ENCODE results near the gene PCSK7.

Gene PCSK7

DNA sequence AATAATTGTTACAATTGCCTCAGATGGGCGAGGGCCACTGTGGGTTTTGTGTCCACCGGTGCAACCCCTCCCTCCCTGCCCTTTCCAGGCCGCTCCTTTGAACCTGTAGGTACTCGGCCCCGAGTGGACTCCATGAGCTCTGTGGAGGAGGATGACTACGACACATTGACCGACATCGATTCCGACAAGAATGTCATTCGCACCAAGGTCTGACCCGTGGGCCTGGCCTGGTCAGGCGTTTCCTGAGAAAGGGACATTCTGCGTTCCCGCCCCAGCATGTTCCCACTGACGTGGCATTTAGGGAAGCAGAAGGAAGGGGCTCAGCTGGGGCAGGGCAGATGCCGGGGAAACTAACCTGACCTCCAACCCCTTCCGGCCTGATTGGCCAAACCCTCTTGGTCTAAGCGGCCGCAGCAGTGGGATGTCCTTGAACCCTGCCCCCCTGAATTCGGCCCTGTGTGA, 43.2 kb downstream of the PCSK7 start:
- H2AFZ ChIP-seq (ENCODE audit: low read length), result no peak overlapping the region
- TF ChIP-seq EZH2phosphoT487 (IDR thresholded peaks at IDR 0.05; ENCODE audit: low read length), result no peak
- no peak overlapping the region for H3K4me3 ChIP-seq (ENCODE audit: low read length)
- H3K27me3 ChIP-seq (replicated peaks; ENCODE audit: insufficient read depth, low read length), result no peaks in the 10 kb centered on the region
- H3K9me3 ChIP-seq (replicated peaks; ENCODE audit: insufficient read depth, low read length), result no peaks in the 10 kb centered on the region
- H3K9ac ChIP-seq (ENCODE audit: low read length), result no peak overlapping the region
- H4K20me1 ChIP-seq (ENCODE audit: insufficient read depth, low read length), result no peaks in the 10 kb centered on the region
- no peak for DNase-seq
- no peaks in the 10 kb centered on the region for H3F3A ChIP-seq (ENCODE audit: insufficient read depth, low read length)
- no peaks in the 10 kb centered on the region for H3K36me3 ChIP-seq (replicated peaks; ENCODE audit: insufficient read depth, low read length)
- no peak overlapping the region for H3K4me2 ChIP-seq (ENCODE audit: low read depth, low read length)
- no peaks in the 10 kb centered on the region for H3K4me1 ChIP-seq (ENCODE audit: low read length)
- H3K9me2 ChIP-seq (replicated peaks; ENCODE audit: insufficient read depth, low read length), result no peaks in the 10 kb centered on the region
- H3K27ac ChIP-seq (ENCODE audit: low read length), result no peak overlapping the region
- H3K79me2 ChIP-seq (ENCODE audit: low read length), result no peaks in the 10 kb centered on the region

DNA sequence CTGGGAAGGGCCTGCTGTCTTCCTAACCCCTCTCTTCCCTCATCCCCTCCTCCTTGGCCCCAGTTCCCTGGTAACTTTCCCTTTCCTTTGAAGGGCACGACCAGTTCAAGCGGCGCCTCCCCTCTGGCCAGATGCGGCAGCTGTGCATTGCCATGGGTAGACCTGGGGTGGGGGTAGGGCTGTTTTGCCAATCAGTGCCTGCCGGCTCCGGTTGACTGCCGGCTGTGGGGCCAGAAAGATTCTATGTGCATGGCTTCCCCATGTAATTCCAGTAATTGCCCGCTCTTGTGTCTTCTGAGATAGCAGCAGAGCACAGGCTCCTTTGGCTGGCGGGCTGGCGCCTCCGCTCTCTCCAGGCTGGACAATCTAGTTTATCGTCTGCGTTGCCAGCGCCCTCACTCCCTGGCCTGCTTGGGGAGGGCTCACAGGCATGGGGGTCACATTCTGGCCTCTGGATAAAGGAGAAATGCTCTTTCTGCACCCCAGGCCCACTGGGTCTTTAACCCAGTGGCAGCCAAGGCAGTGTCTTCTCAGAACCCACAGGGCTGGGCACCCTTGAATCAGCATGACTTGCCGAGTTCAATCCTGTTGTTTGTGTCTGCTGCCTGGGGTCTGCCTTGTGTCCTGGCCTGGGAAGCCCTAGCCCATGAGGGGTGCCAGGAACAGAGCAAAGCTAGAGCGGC, 43.9 kb downstream of the PCSK7 start:
- Histone ChIP-seq H4K20me1 (ENCODE audit: insufficient read depth, low read length) (no peaks in the 10 kb centered on the region), H3K4me2 (ENCODE audit: low read depth, low read length) (no peak overlapping the region), H2AFZ (ENCODE audit: low read length) (no peak overlapping the region), H3K27me3 (replicated peaks; ENCODE audit: insufficient read depth, low read length) (no peaks in the 10 kb centered on the region), H3K4me1 (ENCODE audit: low read length) (no peaks in the 10 kb centered on the region), H3K36me3 (replicated peaks; ENCODE audit: insufficient read depth, low read length) (no peaks in the 10 kb centered on the region), H3K9ac (ENCODE audit: low read length) (no peak overlapping the region), H3K9me3 (replicated peaks; ENCODE audit: insufficient read depth, low read length) (no peaks in the 10 kb centered on the region), H3K79me2 (ENCODE audit: low read length) (no peaks in the 10 kb centered on the region), H3K27ac (ENCODE audit: low read length) (no peak overlapping the region), H3F3A (ENCODE audit: insufficient read depth, low read length) (no peaks in the 10 kb centered on the region), H3K4me3 (ENCODE audit: low read length) (no peak overlapping the region), H3K9me2 (replicated peaks; ENCODE audit: insufficient read depth, low read length) (no peaks in the 10 kb centered on the region)
- no peak for DNase-seq
- TF ChIP-seq EZH2phosphoT487 (IDR thresholded peaks at IDR 0.05; ENCODE audit: low read length), result no peak
- no peak for TF ChIP-seq EZH2 (optimal IDR thresholded peaks at IDR 0.05; ENCODE audit: low read depth, low read length)
- TF ChIP-seq, protein P1, sequence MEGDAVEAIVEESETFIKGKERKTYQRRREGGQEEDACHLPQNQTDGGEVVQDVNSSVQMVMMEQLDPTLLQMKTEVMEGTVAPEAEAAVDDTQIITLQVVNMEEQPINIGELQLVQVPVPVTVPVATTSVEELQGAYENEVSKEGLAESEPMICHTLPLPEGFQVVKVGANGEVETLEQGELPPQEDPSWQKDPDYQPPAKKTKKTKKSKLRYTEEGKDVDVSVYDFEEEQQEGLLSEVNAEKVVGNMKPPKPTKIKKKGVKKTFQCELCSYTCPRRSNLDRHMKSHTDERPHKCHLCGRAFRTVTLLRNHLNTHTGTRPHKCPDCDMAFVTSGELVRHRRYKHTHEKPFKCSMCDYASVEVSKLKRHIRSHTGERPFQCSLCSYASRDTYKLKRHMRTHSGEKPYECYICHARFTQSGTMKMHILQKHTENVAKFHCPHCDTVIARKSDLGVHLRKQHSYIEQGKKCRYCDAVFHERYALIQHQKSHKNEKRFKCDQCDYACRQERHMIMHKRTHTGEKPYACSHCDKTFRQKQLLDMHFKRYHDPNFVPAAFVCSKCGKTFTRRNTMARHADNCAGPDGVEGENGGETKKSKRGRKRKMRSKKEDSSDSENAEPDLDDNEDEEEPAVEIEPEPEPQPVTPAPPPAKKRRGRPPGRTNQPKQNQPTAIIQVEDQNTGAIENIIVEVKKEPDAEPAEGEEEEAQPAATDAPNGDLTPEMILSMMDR (IDR thresholded peaks at IDR 0.05; ENCODE audit: low read length), result no peak

DNA sequence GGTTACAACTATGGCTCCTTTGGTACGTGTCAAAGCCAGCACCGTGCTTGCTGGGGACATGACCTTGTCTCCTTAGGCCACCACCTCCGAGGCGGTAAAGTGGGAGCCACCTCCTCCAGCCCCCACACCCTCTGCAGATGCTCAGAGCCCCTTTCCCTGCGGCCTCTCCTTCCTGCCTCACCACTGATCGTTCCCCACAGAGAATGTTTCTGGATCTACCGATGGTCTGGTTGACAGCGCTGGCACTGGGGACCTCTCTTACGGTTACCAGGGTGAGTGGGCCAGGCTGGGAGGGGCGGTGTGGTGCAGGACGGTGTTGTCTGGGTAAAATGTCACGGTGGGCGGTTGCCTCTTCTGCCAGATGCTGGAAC, 44.5 kb downstream of the PCSK7 start:
- no peaks in the 10 kb centered on the region for H3K9me3 ChIP-seq (replicated peaks; ENCODE audit: insufficient read depth, low read length)
- no peak overlapping the region for H2AFZ ChIP-seq (ENCODE audit: low read length)
- no peak overlapping the region for H3K4me3 ChIP-seq (ENCODE audit: low read length)
- no peak for DNase-seq
- no peak overlapping the region for H3K9ac ChIP-seq (ENCODE audit: low read length)
- H3K9me2 ChIP-seq (replicated peaks; ENCODE audit: insufficient read depth, low read length), result no peaks in the 10 kb centered on the region
- H3K4me2 ChIP-seq (ENCODE audit: low read depth, low read length), result no peak overlapping the region
- no peaks in the 10 kb centered on the region for H4K20me1 ChIP-seq (ENCODE audit: insufficient read depth, low read length)
- H3F3A ChIP-seq (ENCODE audit: insufficient read depth, low read length), result no peaks in the 10 kb centered on the region
- H3K27me3 ChIP-seq (replicated peaks; ENCODE audit: insufficient read depth, low read length), result no peaks in the 10 kb centered on the region
- no peaks in the 10 kb centered on the region for H3K4me1 ChIP-seq (ENCODE audit: low read length)
- TF ChIP-seq, protein P1 (IDR thresholded peaks at IDR 0.05; ENCODE audit: low read length), result no peak
- TF ChIP-seq EZH2phosphoT487 (IDR thresholded peaks at IDR 0.05; ENCODE audit: low read length) (no peak), EZH2 (optimal IDR thresholded peaks at IDR 0.05; ENCODE audit: low read depth, low read length) (no peak)
- no peaks in the 10 kb centered on the region for H3K36me3 ChIP-seq (replicated peaks; ENCODE audit: insufficient read depth, low read length)
- H3K27ac ChIP-seq (ENCODE audit: low read length), result no peak overlapping the region
- no peaks in the 10 kb centered on the region for H3K79me2 ChIP-seq (ENCODE audit: low read length)

DNA sequence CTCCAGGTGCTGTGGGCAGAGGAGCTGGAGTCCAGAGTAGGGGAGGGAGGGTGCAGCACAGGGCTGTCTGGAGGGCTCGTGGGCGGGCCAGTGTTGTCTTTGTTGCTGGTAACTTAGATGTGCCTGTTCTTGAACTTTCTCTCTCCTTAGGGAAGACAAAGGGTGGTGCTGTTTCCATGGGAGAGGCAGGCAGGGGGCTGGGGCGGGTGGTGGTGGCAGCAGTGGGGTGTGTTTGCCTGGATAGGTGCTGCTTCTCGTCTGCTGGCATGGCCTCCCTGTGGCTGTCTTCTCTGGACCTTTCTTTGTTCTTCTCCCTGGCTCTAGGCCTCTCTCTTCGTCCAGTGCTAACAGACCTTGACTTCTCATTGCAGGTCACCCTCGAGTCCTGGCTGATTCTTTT, 44.9 kb downstream of the PCSK7 start:
- H3K9me2 ChIP-seq (replicated peaks; ENCODE audit: insufficient read depth, low read length), result no peaks in the 10 kb centered on the region
- no peak overlapping the region for H3K27ac ChIP-seq (ENCODE audit: low read length)
- no peak overlapping the region for H3K4me2 ChIP-seq (ENCODE audit: low read depth, low read length)
- H3F3A ChIP-seq (ENCODE audit: insufficient read depth, low read length), result no peaks in the 10 kb centered on the region
- H3K36me3 ChIP-seq (replicated peaks; ENCODE audit: insufficient read depth, low read length), result no peaks in the 10 kb centered on the region
- no peaks in the 10 kb centered on the region for H4K20me1 ChIP-seq (ENCODE audit: insufficient read depth, low read length)
- H3K4me3 ChIP-seq (ENCODE audit: low read length), result no peak overlapping the region
- H3K79me2 ChIP-seq (ENCODE audit: low read length), result no peaks in the 10 kb centered on the region
- no peaks in the 10 kb centered on the region for H3K27me3 ChIP-seq (replicated peaks; ENCODE audit: insufficient read depth, low read length)
- no peak for DNase-seq
- TF ChIP-seq EZH2phosphoT487 (IDR thresholded peaks at IDR 0.05; ENCODE audit: low read length) (no peak), EZH2 (optimal IDR thresholded peaks at IDR 0.05; ENCODE audit: low read depth, low read length) (no peak)
- TF ChIP-seq, protein P1 (IDR thresholded peaks at IDR 0.05; ENCODE audit: low read length), result no peak
- no peaks in the 10 kb centered on the region for H3K4me1 ChIP-seq (ENCODE audit: low read length)
- no peaks in the 10 kb centered on the region for H3K9me3 ChIP-seq (replicated peaks; ENCODE audit: insufficient read depth, low read length)
- no peak overlapping the region for H3K9ac ChIP-seq (ENCODE audit: low read length)
- no peak overlapping the region for H2AFZ ChIP-seq (ENCODE audit: low read length)
